HG03196 (cell line): ENCODE measurements around the gene AK4.
"Not testable (repeated sequence)": the region's sequence is repeated elsewhere in the genome, so short reads cannot be mapped to it uniquely, and the experiment has no call there.

Experiments used
- ATAC-seq: cut with Tn5 transposase; IDR thresholded peaks from one replicate; pipeline ENCODE4 v1.9.1; 2021; ENCODE audit not compliant: unreplicated experiment

The AK4 gene

DNA sequence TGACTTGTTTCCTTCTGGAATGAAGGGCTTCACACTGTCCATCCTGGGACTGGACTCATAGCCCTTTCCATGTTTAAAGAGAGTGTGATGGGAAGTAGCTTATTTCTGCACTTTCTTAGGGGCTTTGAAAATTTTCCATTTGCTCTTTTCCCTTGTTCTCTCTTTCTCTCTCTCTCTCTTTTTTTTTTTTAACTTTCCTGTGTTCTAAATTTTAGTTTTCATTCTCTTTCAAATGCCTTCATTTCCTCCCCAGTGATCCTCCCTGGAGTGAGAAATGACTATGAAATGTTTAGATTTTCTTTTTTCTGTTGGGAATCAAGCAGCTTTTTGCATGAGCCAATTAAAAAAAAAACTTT is 2.1 kb downstream of the AK4 start:
- ATAC-seq = no peak

DNA sequence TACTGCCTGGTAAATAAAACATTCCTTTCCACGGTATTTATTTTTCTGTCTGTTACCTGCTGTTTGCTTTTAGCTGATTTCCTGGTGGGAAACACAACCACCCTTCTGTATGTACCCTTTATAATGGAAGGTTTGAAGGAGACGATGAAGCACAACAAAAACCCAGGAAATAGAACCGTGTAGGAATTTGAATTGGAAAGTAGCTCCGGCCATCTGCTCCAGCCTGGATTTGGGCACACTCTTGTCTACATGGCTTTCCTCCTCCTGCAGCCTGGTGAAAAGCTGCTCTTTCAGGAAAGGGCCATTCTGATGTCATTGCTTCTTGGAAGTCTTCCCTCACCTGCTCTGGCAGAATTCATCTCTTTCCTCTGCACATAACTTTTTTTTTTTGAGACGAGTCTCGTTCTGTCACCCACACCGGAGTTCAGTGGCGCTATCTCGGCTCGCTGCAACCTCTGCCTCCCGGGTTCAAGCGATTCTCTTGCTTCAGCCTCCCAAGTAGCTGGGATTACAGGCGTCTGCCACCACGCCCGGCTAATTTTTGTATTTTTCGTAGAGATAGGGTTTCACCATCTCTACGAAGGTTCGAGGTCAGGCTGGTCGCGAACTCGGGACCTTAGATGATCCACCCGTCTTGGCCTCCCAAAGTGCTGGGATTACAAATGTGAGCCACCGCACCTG is 2.7 kb downstream of the AK4 start:
- no peak for ATAC-seq

DNA sequence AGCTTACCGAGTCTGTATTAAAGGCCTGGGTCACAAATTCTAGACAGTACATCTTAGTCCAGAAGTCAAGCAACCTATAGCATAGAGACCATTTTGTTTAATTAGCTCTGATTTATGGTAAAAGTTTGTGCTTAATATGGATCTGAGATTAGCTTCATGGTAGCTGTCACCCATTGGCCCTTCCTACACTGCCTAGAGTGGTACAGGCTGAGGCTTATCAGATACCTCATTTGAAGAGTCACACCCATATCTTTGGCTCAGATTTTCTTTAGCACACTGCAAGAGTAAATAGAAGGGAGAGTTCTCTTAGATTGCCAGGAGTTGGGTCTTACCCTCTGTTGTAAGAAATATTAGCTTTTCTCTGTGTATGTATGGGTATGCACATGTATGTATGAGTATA is 3.6 kb downstream of the AK4 start:
- no peak for ATAC-seq

DNA sequence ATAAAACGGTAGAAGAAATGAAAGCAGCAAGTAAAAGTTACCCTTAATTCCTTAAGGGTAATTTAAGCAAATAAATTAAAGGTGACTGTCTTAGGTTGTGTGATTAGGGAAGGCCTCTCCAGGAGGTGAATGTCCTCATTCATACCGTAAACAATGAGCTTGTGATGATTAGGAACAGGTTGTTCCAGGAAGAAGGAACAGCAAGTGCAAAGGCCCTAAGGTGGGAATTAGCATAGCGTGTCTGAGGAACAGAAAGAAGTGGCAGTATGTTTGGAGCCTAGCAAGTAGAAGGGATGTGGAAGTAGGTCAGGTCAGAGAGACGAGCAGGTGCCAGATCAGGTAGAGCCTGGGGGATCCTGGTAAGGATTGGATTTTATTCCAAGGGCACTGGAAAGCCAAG is 5.6 kb downstream of the AK4 start:
- ATAC-seq = no peak

DNA sequence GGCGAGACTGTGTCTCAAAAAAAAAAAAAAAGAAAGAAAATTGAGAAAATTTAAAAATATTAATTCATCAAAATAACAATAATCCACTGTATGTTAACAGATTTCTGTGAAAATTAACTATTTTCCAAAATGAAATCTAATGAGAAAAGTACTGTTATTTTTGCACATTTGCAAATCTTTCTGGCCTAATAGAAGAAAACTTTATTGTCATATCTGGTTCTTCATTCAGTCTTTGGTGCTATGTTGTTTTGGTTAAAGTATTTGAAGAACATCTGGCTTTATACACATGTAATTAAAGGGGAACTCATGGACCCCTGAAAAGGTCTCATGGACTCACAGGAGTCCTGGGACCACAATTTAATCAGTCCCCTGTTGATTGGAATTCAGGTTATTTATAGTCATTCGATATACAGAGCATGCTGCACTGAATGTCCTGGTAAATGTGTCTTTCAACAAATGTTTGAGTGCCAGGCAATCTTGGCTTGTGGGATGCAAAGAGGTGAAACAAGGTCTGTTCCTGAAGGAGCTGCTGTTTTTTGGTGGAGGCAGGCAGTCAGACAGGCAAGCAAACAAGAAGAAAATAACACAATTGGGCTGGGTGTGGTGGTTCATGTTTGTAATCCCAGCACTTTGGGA is 9.0 kb downstream of the AK4 start:
- ATAC-seq = no peak

DNA sequence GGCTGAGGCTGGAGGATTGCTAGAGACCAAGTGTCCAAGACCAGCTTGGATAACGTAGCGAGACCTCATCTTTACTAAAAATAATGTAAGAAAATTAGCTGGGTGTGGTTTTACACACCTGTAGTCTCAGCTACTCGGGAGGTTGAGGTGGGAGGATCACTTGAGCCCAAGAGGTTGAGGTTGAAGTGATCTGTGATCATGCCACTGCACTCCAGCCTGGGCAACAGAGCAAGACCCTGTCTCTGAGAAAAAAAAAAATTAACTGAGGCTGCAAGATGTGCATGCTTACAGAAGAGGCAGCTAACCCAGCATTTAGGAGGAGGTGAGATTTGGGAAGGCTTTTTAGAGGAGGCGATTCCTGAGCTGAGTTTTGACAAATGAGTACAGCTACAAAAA is 9.5 kb downstream of the AK4 start:
- ATAC-seq = no peak

DNA sequence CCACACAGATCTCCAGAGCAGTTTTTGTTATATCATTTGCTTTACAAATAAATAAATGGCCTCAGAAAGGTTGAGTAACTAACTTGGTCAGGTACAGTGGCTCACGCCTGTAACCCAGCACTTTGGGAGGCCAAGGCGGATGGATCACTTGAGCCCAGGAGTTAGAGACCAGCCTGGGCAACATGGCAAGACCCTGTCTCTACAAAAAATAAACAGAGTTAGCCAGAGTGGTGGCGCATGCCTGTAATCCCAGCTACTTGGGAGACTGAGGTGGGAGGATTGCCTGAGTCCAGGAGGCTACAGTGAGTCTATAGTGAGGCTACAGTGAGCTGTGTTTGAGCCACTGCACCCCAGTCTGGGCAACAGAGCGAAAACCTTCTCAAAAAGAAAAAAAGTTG is 11.3 kb downstream of the AK4 start:
- ATAC-seq = not testable (repeated sequence)

DNA sequence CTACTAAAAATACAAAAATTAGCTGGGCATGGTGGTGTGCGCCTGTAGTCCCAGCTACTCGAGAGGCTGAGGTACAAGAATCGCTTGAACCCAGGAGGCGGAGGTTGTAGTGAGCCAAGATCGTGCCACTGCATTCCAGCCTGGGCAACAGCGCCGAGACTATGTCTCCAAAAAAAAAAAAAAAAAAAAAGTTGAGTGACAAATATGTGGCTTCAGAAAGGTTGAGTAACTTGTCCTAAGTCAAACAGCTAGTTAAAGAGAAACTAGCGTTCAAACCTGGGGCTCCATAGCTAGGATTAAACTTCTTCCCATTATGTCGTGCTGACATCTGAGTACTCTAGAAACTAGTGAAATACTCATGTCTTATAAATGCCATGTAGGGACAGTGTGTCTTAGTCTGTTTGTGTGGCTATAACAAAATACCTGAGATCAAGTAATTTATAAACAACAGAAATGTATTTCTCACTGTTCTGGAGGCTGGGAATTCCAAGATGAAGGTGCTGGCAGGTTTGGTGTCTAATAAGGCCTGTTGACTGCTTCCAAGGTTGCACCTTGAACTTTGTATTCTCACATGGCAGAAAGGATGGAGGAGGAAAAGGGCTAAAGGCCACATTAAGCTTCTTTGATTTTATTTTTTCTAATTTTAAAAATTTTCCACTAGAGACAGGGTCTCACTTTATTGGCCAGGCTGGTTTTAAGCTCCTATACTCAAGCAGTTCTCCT is 12.0 kb downstream of the AK4 start:
- ATAC-seq = no peak

DNA sequence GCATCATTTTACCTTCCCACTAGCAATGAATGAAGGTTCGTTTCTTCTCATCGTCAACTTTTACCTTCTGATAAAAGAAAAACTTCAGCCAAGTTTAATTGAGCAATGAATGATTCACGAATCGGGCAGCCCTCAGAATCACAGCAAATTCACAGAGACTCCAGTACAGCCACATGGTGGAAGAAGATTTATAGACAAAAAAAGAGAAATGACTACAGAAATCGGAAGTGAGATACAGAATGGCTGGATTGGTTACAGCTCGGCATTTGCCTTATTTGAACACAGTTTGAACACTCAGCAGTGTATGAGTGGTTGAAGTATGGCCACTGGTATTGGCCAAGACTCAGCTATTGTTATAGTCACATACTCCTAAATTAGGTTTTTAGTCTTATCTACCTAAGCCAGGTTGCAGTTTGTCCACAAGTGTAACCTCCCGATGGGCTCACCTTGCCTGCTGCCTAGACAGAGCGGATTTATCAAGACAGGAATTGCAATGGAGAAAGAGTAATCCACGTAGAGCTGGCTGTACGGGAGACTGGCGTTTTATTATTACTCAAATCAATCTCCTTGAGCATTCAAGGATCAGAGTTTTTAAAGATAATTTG is 15.3 kb downstream of the AK4 start:
- ATAC-seq = no peak

DNA sequence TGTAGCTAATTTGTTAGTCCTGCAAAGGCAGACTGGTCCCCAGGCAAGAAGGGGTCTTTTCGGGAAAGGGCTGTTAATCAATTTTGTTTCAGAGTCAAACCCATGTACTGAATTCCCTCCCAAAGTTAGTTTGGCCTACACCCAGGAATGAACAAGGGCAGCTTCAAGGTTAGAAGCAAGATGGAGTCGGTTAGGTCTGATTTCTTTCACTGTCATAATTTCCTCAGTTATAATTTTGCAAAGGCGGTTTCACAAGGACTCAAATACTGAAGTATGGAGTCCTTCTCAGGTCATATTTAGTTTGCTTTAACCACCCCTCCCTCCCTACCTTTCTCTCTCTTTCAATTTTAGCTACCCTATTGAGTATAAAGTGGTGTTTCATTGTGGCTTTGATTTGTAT is 16.1 kb downstream of the AK4 start:
- not testable (repeated sequence) for ATAC-seq

DNA sequence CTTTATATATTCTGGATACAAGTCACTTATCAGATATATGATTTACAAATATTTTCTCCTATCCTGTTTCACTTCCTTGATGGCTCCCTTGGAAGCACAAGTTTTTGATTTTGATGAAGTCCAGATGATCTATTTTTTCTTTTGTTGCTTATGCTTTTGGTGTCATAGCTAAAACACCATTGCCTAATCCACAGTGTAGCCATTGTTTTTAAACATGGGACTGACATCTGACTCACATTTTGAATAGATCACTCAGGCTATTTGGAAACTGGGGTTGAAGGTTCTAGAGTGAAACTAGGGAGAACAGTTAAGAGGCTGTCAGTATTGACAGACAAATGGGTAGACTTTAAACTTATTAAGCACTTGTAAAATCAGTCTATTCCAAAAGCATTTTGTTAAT is 16.6 kb downstream of the AK4 start:
- ATAC-seq = no peak

DNA sequence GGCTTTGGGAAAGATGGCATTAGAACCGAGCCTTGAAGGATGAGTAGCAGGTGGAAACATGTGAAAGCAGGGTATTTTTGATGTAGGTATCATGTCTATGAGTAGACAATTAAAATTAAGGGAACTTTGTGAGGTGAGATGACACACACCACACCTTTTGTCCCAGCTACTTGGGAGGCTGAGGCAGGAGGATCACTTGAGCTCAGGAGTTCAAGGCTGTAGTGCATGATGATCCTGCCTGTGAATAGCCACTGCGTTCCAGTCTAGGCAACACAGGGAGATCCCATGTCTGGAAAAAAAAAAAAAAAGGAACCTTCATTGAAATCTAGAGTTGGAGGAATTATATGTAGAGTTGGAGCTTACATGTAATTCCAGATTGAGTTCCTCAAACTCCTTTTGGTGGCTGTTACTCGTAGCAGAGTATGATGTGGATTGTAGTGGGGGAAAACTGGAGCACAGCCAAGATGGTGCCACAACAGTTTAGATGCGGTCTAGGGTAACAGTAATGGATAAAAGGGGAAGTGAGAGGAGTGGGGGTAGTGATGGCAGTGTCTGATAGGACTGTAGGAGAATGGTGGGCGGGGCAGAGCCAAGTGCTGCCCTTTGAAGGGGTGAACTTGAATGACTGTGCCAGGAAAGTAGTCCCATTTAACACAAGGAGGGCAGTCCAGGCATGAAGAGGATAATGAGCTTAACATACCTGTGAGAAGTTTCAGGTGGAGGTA is 17.4 kb downstream of the AK4 start:
- peak; percentile 82 for ATAC-seq

DNA sequence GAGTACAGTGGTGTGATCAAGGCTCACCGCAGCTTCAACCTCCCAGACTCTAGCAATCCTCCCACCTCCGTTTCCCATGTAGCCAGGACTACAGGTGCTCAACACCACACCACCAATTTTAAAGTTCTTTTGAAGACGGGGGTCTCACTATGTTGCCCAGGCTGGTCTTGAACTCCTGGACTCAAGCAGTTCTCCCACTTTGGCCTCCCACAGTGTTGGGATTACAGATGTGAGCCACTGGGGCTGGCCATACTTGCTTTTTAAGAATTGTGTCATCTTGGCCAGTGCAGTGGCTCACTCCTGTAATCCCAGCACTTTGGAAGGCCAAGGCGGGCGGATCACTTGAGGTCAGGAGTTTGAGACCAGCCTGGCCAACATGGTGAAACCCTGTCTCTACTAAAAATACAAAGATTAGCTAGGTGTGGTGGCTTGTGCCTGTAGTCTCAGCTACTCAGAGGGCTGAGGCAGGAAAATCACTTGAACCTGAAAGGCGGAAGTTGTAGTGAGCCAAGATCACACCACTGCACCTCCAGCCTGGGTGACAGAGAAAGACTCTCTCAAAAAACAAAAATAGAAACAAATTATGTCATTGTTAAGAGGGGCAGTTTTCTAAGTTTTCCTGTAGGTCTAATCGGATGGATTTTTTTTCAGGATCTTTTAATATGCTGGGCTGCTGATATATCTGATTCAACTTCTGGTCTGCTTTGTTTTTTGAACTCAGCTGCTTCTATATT is 18.7 kb downstream of the AK4 start:
- no peak for ATAC-seq

DNA sequence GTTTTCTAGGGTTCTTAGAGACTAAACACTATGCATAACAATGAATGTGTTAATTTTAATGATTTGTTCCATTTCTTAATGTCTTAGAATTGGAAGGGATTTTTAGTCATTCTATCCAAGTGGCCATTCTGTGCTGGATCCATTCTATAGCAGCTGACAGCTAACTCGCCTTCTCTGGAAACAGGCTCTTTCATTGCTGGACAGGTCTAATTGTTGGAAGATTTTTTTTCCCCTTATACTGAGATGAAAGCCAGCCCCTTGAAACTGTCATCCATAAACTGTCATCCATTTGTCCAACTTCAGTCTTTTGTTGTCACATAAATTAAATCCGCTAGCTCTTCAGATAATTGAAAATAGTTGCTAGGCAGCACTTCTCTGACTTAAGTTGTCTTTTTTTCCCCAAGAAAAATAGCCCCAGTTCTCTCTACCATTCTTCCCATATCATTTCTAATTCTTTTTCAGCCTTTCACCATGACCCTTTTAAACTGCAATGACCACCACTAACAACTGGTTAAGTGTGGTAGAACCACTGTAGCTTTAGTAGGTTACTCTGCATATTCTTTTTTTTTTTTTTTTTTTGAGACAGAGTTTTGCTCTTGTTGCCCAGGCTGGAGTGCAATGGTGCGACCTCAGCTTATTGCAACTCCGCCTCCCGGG is 19.7 kb downstream of the AK4 start:
- no peak for ATAC-seq

DNA sequence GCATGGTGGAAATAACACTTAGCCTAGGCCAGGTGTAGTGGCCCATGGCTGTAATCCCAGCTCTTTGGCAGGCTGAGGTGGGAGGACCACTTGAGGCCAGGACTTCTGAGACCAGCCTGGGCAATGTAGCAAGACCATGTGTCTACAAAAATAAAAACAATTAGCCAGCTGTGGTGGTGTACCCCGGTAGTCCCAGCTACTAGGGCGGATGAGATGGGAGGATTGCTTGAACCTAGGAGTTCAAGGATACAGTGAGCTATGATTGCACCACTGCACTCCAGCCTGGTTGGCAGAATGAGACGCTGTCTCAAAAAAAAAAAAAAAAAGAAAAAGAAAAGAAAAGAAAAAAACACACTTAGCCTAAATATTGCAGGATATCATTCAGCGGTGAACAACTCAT is 20.9 kb downstream of the AK4 start:
- ATAC-seq = no peak

DNA sequence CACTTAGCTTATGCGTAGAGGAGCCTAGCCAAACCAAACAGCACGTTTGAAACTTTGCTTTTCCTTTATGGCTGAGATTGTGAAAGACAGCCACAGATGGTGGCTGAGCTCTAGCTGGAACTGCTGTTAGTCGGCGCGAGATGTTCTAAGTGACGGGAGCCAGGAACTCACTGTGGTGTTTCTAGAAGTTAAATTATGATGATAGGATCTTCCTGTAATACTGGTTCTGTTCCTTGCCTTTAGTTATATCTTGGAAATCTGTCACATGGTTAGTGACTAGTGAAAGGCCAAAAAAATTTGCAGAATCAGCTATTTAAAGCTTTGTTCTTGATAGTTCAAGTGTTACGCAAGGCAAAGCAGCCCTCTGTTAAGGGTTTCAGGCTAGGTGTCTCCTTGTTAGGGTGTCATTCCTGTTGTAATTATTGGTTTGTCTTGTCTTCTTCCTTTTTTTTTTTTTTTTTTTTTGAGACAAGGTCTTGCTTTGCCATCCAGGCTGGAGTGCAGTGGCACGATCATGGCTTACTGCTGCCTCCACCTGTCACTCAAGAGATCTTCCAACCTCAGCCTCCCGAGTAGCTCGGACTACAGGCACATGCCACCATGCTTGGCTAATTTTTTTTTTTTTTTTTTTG is 22.6 kb downstream of the AK4 start:
- no peak for ATAC-seq

DNA sequence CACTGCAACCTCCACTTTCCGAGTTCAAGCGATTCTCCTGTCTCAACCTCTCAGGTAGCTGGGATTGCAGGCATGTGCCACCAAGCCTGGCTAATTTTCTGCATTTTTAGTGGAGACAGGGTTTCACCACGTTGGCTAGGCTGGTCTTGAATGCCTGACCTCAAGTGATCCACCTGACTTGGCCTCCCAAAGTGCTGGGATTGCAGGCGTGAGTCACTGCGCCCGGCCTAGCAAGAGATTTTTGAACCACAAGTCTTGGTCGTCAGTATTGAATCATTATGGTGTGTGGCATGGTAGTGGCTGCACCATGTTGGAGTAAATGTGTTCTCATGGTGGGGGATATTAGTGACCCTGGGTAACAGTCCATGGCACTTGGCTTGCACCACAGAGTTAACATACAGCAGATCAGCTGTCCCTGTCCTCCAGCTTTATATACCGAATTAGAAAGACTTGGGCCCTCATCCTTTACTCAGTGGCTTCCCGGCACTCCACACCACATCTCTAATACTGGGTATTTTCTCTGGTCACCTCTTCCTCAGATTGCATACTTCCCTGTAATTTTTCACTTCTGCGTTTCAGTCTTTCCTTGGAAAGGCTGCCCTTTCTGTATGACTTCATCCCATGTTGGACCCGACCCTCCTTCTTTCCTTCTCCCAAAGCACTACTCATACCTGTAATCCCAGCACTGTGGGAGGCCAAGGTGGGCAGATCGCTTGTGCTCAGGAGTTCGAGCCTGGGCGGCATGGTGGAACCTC is 25.1 kb downstream of the AK4 start:
- ATAC-seq = no peak

DNA sequence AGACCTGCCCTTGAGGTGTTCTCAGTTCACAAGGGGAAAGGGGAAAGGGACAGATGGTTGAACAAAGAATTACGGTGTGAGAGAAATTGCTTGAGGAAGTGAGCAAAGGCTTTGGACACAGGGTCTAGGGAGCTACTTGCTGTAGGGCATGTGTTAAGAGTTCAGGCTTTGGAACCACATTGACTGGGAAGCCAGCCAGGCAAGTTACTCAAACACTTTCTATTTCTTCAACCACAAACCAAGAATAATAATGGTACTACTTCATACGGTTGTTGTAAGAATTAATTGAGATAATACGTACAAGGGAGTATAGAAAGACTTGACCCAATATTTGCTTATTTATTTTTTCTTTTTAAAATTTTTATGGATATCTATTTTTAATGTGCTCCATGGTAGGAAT is 26.6 kb downstream of the AK4 start:
- ATAC-seq = peak; percentile 73
